HG02943 (cell line): ENCODE data around the gene ITGA2.

Experiments
- ATAC-seq: cut with Tn5 transposase; IDR thresholded peaks from one replicate; pipeline ENCODE4 v1.9.1; 2021; ENCODE audit warnings: mild to moderate bottlenecking, low read depth, moderate library complexity; ENCODE audit not compliant: unreplicated experiment

ITGA2 gene

GRCh38 chr5:53013857-53014256 is 24.7 kb downstream of the ITGA2 start:
- no peak for ATAC-seq

- no peak for ATAC-seq
Measured at GRCh38 chr5:53017383-53017782, 28.2 kb downstream of the ITGA2 start.

GRCh38 chr5:53017794-53018391 is 28.7 kb downstream of the ITGA2 start:
- no peak for ATAC-seq

GRCh38 chr5:53019320-53019719 is 30.2 kb downstream of the ITGA2 start:
- no peak for ATAC-seq

- no peak for ATAC-seq
Measured at GRCh38 chr5:53022930-53023511, 33.9 kb downstream of the ITGA2 start.

GRCh38 chr5:53023969-53024368 is 34.8 kb downstream of the ITGA2 start:
- ATAC-seq, result no peak

- no peak for ATAC-seq
Measured at GRCh38 chr5:53024535-53024934, 35.4 kb downstream of the ITGA2 start.

- ATAC-seq, result no peak
Measured at GRCh38 chr5:53025487-53025886, 36.3 kb downstream of the ITGA2 start.

GRCh38 chr5:53027913-53028312 is 38.8 kb downstream of the ITGA2 start:
- ATAC-seq, result no peak

- no peak for ATAC-seq
Measured at GRCh38 chr5:53029608-53030007, 40.5 kb downstream of the ITGA2 start.

GRCh38 chr5:53030893-53031292 is 41.7 kb downstream of the ITGA2 start:
- no peak for ATAC-seq

- ATAC-seq, result no peak
Measured at GRCh38 chr5:53031695-53032096, 42.5 kb downstream of the ITGA2 start.

- ATAC-seq, result no peak
Measured at GRCh38 chr5:53032188-53032587, 43.0 kb downstream of the ITGA2 start.

GRCh38 chr5:53034832-53035231 is 45.7 kb downstream of the ITGA2 start:
- ATAC-seq, result no peak

GRCh38 chr5:53035868-53036381 is 46.8 kb downstream of the ITGA2 start:
- ATAC-seq, result no peak

- ATAC-seq, result no peak
Measured at GRCh38 chr5:53037141-53037859, 48.1 kb downstream of the ITGA2 start.

GRCh38 chr5:53038196-53038847 is 49.2 kb downstream of the ITGA2 start:
- no peak for ATAC-seq

GRCh38 chr5:53039855-53040254 is 50.7 kb downstream of the ITGA2 start:
- ATAC-seq, result no peak

GRCh38 chr5:53041071-53041692 is 52.0 kb downstream of the ITGA2 start:
- ATAC-seq, result peak; percentile 95

- no peak for ATAC-seq
Measured at GRCh38 chr5:53041740-53042139, 52.6 kb downstream of the ITGA2 start.

GRCh38 chr5:53045263-53045662 is 56.1 kb downstream of the ITGA2 start:
- ATAC-seq, result no peak
